Heart right ventricle (tissue), 16 donors: ENCODE data around the gene TTC7B. TPM values are rescaled to one million over a fixed set of nuclear protein-coding genes. Genes with fewer than 3 reads are reported as not detected.
A peak's percentile ranks its signal among the peaks of the same experiment; 100 is the strongest.

Source experiments
- ATAC-seq, 8 donors: fragments of 200-7000 bp; cut with Tn5 transposase; one replicate each; pipeline ENCODE4 v1.9.1; 2020; ENCODE audit warnings: mild to moderate bottlenecking in 8 of 8, moderate library complexity in 8 of 8, moderate number of reproducible peaks in 1 of 8
- DNase-seq, 2 donors: peaks; one replicate each; pipeline ENCODE4 v3.0.0-alpha.2; 2020
- H3K27ac ChIP-seq, 10 donors: fragments of 200-600 bp; sonication (generic) in 2 of 10; one replicate each; pipeline versions ENCODE4 v1.5.0 to v1.8.0; 2020 to 2022; ENCODE audit warnings: mild to moderate bottlenecking in 3 of 10
- H3K27me3 ChIP-seq, 7 donors: fragments of 200-600 bp; one replicate each; pipeline ENCODE4 v1.8.0; 2021 to 2022; ENCODE audit warnings: mild to moderate bottlenecking in 2 of 7
- H3K36me3 ChIP-seq, 9 donors: fragments of 200-600 bp; sonication (generic) in 1 of 9; one replicate each; pipeline versions ENCODE4 v1.5.0 to v1.8.0; 2020 to 2022; ENCODE audit warnings: mild to moderate bottlenecking in 2 of 9
- H3K4me1 ChIP-seq, 9 donors: fragments of 200-600 bp; sonication (generic) in 1 of 9; one replicate each; pipeline versions ENCODE4 v1.5.0 to v1.8.0; 2020 to 2022; ENCODE audit warnings: mild to moderate bottlenecking in 4 of 9
- H3K4me3 ChIP-seq, 10 donors: fragments of 200-600 bp; sonication (generic) in 2 of 10; one replicate each; pipeline versions ENCODE4 v1.5.0 to v1.8.0; 2020 to 2022; ENCODE audit warnings: mild to moderate bottlenecking in 7 of 10, moderate library complexity in 2 of 10
- H3K9me3 ChIP-seq, 11 donors: fragments of 200-600 bp in 10 of 11; sonication (generic) in 2 of 11; one replicate each; pipeline versions ENCODE4 v1.5.0 to v1.8.0; 2013 to 2022; ENCODE audit warnings: mild to moderate bottlenecking in 2 of 11, control low read depth in 1 of 11, moderate library complexity in 1 of 11
- WGBS, 2 donors: extraction: QIAGEN DNeasy Blood & Tissue Kit; methylation state at CpG; one replicate each; pipeline ENCODE4 v1.1.7; 2013; ENCODE audit warnings: inconsistent platforms in 1 of 2; 5-methylcytosine and 5-hydroxymethylcytosine counted together
- intact Hi-C, 10 donors: fragments of 100-400 bp; cut with DNase I; formaldehyde crosslinking; loops; one replicate each; pipeline versions ENCODE4 v1.11.1 to v1.14.2; 2022
- polyA plus RNA-seq, 2 donors: library from polyadenylated mRNA; stranded (reverse); fragments of 200-250 nt; gene quantifications; one replicate each; pipeline ENCODE4 v1.2.3, GENCODE V29; 2013
- total RNA-seq, 10 donors: library from RNA; stranded (reverse); fragmentation: NEBNext Ultra II Directional in 3 of 10; extraction: Animal tissue kit (Norgen Biotek cat#: 25700) in 3 of 10; gene quantifications; one replicate each; pipeline versions ENCODE4 v1.2.1 to v1.2.4, GENCODE V29; 2021 to 2023
- TF ChIP-seq, protein P1 (sequence below), 9 donors: fragments of 200-600 bp; sonication (generic) in 2 of 9; IDR thresholded peaks; one replicate each; pipeline versions ENCODE4 v1.5.0 to v1.8.0; 2021 to 2022; ENCODE audit warnings: antibody characterized with exemption in 9 of 9, mild to moderate bottlenecking in 5 of 9, moderate library complexity in 1 of 9
- donor health status: Arrhythmogenic right ventricular cardiomyopathy.
- donor health status: ischemic (EF 13 %, LVEDD 7.1; RV severe dilation, severe dysfunction).
- donor health status: healthy with polysubstance abuse.
- donor health status: DM: no; HTN: yes; CAD: no.
- donor health status: DM: no; HTN: no; CAD: no.
- donor health status: ischemic (EF 25% LVEDD 6.9; RV normal size, moderate dysfunction).
- donor health status: ischemic (EF 25% LVEDD 5.7; RV mildly dilated, moderate dysfunction).
- donor health status: healthy.
- donor health status: DM: yes; HTN: yes; CAD: no.
- donor health status: Ischemic cardiomyopathy.
- donor health status: ischemic (EF 35%, LVEDD 5.7; RV mildly dilated, moderate dysfunction).
- donor health status: nonischemic (EF 11% LVEDD 7.7; RV severe dilation, severe dysfunction).
- donor health status: DM: yes; HTN: yes; CAD: no.
- donor health status: PGD.
- donor health status: ischemic (EF 29% LVEDD 5.4; RV normal size, mild dysfunction).
- donor health status: nonischemic (EF 23%, LVEDD 6.1; RV moderate dilation, normal function).

TTC7B gene
- total and polyA plus RNA-seq, 12 donors: 23.0 to 79.4 (median 65.5) TPM

DNA sequence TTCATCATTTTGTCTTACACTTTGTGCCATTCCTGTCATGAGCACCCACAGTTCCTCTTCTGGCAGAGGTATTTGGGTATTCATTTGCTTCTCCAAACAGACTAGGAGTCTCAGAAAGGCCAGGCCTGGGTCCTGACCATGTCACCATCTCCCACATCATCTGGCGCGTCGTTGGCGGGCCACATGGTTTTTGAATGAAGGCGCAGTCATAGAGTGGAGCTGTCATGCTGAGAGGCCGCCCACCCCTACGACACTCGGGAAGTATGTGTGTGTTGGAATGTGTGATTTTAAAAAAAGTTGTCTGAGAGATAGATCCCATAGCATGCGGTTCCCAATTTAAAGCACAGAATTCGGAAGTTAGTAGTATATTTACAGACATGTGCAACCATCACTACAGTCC lies 15.6 kb upstream of the TTC7B start:
- WGBS, 2 donors: 90 to 92% methylated on average over 10 of the region's 10 CpGs
- TF ChIP-seq, protein P1, sequence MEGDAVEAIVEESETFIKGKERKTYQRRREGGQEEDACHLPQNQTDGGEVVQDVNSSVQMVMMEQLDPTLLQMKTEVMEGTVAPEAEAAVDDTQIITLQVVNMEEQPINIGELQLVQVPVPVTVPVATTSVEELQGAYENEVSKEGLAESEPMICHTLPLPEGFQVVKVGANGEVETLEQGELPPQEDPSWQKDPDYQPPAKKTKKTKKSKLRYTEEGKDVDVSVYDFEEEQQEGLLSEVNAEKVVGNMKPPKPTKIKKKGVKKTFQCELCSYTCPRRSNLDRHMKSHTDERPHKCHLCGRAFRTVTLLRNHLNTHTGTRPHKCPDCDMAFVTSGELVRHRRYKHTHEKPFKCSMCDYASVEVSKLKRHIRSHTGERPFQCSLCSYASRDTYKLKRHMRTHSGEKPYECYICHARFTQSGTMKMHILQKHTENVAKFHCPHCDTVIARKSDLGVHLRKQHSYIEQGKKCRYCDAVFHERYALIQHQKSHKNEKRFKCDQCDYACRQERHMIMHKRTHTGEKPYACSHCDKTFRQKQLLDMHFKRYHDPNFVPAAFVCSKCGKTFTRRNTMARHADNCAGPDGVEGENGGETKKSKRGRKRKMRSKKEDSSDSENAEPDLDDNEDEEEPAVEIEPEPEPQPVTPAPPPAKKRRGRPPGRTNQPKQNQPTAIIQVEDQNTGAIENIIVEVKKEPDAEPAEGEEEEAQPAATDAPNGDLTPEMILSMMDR (IDR thresholded peaks at IDR 0.05): no peak
- Histone ChIP-seq H3K27me3 (no peaks in the 10 kb centered on the region), H3K9me3 (no peaks in the 10 kb centered on the region), H3K36me3 (no peaks in the 10 kb centered on the region), H3K27ac (no peak overlapping the region), H3K4me1 (peaks cover 7 to 27% (median 14%) of the 10 kb centered on the region in 9 donors), H3K4me3 (no peak overlapping the region)
- ATAC-seq (no peak), DNase-seq (no peak)
- intact Hi-C loops: no loop called here

DNA sequence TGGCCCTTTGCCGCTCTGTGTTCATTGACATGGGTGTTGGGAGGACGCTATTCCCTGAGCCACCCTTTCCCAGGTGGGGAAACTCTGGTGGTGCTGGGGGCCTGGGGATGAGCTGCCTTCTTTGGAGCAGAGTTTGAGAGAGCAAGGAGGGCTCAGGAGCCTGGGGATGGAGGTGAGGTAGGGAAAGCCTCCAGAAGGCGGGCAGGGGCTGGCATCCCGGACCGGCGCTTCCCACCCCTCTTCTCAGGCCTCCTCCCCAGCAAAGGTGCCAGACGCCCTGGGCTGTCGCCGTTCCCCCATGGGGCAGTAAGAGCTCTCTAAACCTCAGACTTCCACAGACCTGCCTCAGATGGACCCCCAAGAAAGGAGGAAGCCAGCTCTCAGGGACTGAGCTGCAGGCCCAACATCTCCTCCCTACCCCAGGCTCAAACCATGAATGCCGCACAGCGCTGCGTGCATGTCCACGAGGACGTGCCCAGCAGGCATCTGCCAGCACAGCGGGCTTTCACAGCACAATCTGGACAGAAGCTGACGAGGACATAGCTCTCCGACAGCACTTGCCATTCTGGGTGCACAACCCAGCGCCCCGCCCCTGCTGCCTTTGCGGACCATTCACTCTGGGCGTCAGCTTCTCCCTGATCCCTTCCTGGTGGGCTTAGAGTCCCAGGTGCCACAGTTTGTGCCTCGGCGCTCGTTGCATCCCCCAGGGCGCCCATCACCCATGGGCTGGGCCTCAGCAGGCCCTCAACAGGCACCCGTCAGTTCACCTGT lies 14.9 kb upstream of the TTC7B start:
- intact Hi-C loops: no loop called here
- H3K9me3 ChIP-seq: no peaks in the 10 kb centered on the region
- TF ChIP-seq, protein P1 (IDR thresholded peaks at IDR 0.05): no peak
- peaks cover 7 to 23% (median 14%) of the 10 kb centered on the region in 9 donors for H3K4me1 ChIP-seq
- H3K36me3 ChIP-seq: no peaks in the 10 kb centered on the region
- ATAC-seq: no peak
- WGBS, 2 donors: 93% methylated on average over 26 of the region's 26 CpGs
- no peaks in the 10 kb centered on the region for H3K27me3 ChIP-seq
- DNase-seq: no peak
- no peak overlapping the region for H3K27ac ChIP-seq
- no peak overlapping the region for H3K4me3 ChIP-seq

DNA sequence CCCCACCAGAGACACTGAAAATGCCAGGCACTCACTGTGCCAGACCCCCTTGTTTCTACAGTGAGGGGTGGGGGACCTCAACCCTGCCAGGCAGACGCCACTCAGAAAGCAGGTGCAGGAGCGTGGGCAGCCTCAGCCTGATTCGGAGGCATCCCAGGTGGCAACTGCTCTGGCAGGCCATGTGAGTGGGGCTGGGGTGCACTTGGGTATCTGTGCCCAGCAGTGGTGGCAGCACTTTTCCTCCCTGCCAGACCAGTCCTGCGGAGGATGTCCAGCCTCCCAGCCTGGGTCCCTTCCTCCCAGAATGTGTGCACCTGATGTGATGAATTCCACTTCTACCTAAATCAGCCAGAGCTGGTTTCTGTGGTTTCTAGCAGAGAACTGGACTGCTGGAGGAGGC lies 13.4 kb upstream of the TTC7B start:
- DNase-seq (no peak), ATAC-seq (no peak)
- Histone ChIP-seq H3K27me3 (no peaks in the 10 kb centered on the region), H3K36me3 (no peaks in the 10 kb centered on the region), H3K4me3 (no peak overlapping the region), H3K27ac (peak overlapping the region in 3 of 10 donors; percentile 84 to 91 (median 85)), H3K9me3 (peaks cover 0 to 5% (median 0%) of the 10 kb centered on the region in 11 donors), H3K4me1 (peaks cover 7 to 21% (median 14%) of the 10 kb centered on the region in 9 donors)
- 98 to 100% methylated on average over 4 of the region's 4 CpGs for WGBS, 2 donors
- intact Hi-C loops: loop anchor here in 2 of 10 donors (2.0 to 10.0 kb wide), 2 partner anchors 71 to 535 kb away; no protein-coding TSS in a partner anchor
- TF ChIP-seq, protein P1 (IDR thresholded peaks at IDR 0.05): no peak

DNA sequence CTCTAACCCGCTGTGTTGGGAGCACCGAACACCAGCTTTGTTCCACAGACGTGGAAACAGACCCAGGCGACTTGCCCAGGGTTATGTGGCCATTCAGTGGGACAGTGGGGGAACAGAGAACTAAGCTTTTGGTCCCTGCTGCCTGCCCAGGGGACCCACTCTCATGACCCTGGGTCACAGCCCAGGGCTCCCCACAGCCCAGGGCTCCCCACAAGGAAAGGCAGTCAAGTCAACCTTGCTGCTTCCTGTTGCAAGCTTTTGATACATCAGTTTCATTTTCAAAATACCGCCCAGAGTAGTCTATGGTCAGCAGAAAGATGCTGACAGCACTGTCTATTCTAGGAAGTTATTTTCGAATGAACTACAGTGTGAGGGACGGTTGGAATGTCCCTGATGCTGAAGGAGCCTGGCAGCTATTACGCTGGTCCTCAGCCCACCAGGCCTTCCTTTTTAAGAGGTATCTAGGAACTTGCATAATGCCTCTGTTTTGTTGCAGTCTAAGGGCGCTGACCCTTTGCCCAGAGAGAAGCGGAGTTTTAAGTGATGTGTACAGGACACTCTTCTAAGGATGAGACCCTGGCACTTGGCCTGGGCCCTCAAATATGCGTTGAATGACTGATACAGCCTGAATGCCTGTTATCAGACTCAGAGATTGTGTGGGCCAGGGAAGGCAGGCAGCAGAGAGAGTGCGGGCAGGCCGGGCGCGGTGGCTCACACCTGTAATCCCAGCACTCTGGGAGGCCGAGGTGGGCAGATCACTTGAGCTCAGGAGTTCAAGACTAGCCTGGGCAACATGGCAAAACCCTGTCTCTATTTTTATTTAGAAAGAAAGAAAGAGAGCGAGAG lies 12.6 kb upstream of the TTC7B start:
- WGBS, 2 donors: 74 to 77% methylated on average over 17 of the region's 17 CpGs
- intact Hi-C loops: loop anchor here in 2 of 10 donors (2.0 to 10.0 kb wide), 2 partner anchors 70 to 534 kb away; no protein-coding TSS in a partner anchor
- no peaks in the 10 kb centered on the region for H3K36me3 ChIP-seq
- peak overlapping the region in 9 of 10 donors; percentile 75 to 91 (median 84) for H3K27ac ChIP-seq
- peak; percentile 29 to 78 (median 62) for ATAC-seq
- peak overlapping the region in 9 of 10 donors; percentile 17 to 51 (median 45) for H3K4me3 ChIP-seq
- no peak for DNase-seq
- H3K27me3 ChIP-seq: no peaks in the 10 kb centered on the region
- H3K9me3 ChIP-seq: peaks cover 0 to 13% (median 5%) of the 10 kb centered on the region in 11 donors
- TF ChIP-seq, protein P1 (IDR thresholded peaks at IDR 0.05): no peak
- peaks cover 7 to 21% (median 14%) of the 10 kb centered on the region in 9 donors for H3K4me1 ChIP-seq
